Upper lobe of right lung (tissue), 1 donor: ENCODE data around the gene TJP2. TPM values are rescaled to one million over a fixed set of nuclear protein-coding genes. Genes with fewer than 3 reads are reported as not detected.

ENCODE experiments used
- ATAC-seq: fragments of 200-7000 bp; cut with Tn5 transposase; one replicate; pipeline ENCODE4 v1.9.1; 2020; ENCODE audit warnings: mild to moderate bottlenecking, moderate library complexity
- DNase-seq: peaks from one replicate; pipeline ENCODE4 v3.0.0-alpha.2; 2020
- H3K27ac ChIP-seq: fragments of 200-600 bp; one replicate; pipeline ENCODE4 v1.8.0; 2022
- H3K27me3 ChIP-seq: fragments of 200-600 bp; one replicate; pipeline ENCODE4 v1.8.0; 2022; ENCODE audit warnings: mild to moderate bottlenecking
- H3K36me3 ChIP-seq: fragments of 200-600 bp; one replicate; pipeline ENCODE4 v1.8.0; 2022
- H3K4me1 ChIP-seq: fragments of 200-600 bp; one replicate; pipeline ENCODE4 v1.8.0; 2022
- H3K4me3 ChIP-seq: fragments of 200-600 bp; one replicate; pipeline ENCODE4 v1.8.0; 2022; ENCODE audit warnings: mild to moderate bottlenecking
- H3K9me3 ChIP-seq: fragments of 200-600 bp; one replicate; pipeline ENCODE4 v1.8.0; 2022
- intact Hi-C: fragments of 100-400 bp; cut with DNase I; formaldehyde crosslinking; loops from one replicate; pipeline ENCODE4 v1.11.0; 2022
- total RNA-seq: library from RNA; stranded (reverse); fragmentation: NEBNext Ultra II Directional; extraction: Animal tissue kit (Norgen Biotek cat#: 25700); gene quantifications from one replicate; pipeline ENCODE4 v1.2.1, GENCODE V29; 2021
- TF ChIP-seq, protein P1 (sequence below): fragments of 200-600 bp; IDR thresholded peaks from one replicate; pipeline ENCODE4 v1.8.0; 2022; ENCODE audit warnings: antibody characterized with exemption
- donor health status: DM: no; HTN: yes; CAD: no; lungs with severe emphysema.

The TJP2 gene
- total RNA-seq, 1 donor from 2014 or later = 131 TPM

DNA sequence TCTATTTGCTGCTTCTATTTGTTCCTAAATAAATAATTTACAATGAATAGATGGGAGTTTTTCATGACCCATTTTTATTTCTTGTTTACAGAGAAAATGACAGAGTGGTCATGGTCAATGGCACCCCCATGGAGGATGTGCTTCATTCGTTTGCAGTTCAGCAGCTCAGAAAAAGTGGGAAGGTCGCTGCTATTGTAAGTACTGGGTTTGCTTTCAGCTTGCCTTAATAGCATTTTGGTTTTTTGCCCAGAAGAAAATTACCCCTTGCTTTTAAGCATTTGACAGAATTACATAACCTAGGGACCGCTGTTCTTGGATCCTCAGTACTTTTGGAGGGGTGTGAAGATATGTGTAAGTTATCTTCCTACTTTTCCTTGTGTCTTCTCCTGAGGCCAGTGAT lies 44.1 kb downstream of the TJP2 start:
- ATAC-seq (no peak), DNase-seq (no peak)
- H3K27me3 ChIP-seq = no peaks in the 10 kb centered on the region
- H3K9me3 ChIP-seq = no peaks in the 10 kb centered on the region
- H3K27ac ChIP-seq = no peak overlapping the region
- H3K4me1 ChIP-seq = peaks cover 8% of the 10 kb centered on the region
- intact Hi-C loops = no loop called here
- no peak overlapping the region for H3K4me3 ChIP-seq
- TF ChIP-seq, protein P1, sequence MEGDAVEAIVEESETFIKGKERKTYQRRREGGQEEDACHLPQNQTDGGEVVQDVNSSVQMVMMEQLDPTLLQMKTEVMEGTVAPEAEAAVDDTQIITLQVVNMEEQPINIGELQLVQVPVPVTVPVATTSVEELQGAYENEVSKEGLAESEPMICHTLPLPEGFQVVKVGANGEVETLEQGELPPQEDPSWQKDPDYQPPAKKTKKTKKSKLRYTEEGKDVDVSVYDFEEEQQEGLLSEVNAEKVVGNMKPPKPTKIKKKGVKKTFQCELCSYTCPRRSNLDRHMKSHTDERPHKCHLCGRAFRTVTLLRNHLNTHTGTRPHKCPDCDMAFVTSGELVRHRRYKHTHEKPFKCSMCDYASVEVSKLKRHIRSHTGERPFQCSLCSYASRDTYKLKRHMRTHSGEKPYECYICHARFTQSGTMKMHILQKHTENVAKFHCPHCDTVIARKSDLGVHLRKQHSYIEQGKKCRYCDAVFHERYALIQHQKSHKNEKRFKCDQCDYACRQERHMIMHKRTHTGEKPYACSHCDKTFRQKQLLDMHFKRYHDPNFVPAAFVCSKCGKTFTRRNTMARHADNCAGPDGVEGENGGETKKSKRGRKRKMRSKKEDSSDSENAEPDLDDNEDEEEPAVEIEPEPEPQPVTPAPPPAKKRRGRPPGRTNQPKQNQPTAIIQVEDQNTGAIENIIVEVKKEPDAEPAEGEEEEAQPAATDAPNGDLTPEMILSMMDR = no peak
- H3K36me3 ChIP-seq = peaks cover 62% of the 10 kb centered on the region

DNA sequence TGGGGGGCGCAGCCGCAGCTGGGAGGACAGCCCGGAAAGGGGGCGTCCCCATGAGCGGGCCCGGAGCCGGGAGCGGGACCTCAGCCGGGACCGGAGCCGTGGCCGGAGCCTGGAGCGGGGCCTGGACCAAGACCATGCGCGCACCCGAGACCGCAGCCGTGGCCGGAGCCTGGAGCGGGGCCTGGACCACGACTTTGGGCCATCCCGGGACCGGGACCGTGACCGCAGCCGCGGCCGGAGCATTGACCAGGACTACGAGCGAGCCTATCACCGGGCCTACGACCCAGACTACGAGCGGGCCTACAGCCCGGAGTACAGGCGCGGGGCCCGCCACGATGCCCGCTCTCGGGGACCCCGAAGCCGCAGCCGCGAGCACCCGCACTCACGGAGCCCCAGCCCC lies 47.0 kb downstream of the TJP2 start:
- Histone ChIP-seq H3K27me3 (no peaks in the 10 kb centered on the region), H3K4me1 (no peaks in the 10 kb centered on the region), H3K4me3 (no peak overlapping the region), H3K27ac (no peak overlapping the region), H3K36me3 (peaks cover 83% of the 10 kb centered on the region), H3K9me3 (no peaks in the 10 kb centered on the region)
- DNase-seq = no peak
- ATAC-seq = peak; percentile 35
- intact Hi-C loops = no loop called here
- TF ChIP-seq, protein P1 = no peak

DNA sequence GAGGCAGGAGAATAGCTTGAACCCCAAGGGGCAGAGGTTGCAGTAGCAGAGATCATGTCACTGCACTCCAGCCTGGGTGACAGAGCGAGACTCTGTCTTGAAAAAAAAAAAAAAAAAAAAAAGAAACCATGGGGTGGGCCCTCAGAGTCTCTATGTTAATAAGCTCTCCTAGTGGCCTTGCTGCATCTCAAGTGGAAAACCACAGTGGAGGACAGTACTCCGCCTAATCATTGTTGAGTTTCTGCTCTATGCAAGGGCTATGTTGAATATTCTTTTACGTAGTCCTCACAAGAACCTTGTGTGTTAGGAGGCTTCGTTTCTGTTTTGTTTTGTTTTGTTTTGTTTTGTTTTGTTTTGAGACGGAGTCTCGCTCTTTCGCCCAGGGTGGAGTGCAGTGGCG lies 48.9 kb downstream of the TJP2 start:
- Histone ChIP-seq H3K27ac (no peak overlapping the region), H3K9me3 (no peaks in the 10 kb centered on the region), H3K4me3 (no peak overlapping the region), H3K4me1 (no peaks in the 10 kb centered on the region), H3K27me3 (no peaks in the 10 kb centered on the region), H3K36me3 (peaks cover 86% of the 10 kb centered on the region)
- ATAC-seq (no peak), DNase-seq (no peak)
- TF ChIP-seq, protein P1 = no peak
- intact Hi-C loops = no loop called here

DNA sequence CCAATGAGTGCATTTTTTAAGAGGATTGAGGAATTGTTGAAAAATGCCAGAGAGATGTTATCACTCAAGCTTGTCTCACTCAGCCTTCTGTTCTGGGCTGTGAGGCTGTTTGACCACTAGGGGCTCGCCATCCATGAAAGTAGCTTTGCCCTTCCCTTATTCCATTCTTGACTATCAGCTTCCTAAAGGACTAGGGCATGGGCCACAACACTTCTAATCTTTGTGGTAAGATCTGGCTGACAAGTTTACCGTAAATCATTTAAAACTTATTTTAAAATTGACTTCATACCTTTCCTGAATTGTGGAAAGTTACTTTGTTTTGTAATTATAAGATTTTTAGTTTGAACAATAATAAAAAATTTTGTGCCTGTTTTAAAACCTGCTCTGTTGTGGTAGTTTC lies 49.5 kb downstream of the TJP2 start:
- TF ChIP-seq, protein P1 = peak; percentile 68
- ATAC-seq (peak; percentile 95), DNase-seq (no peak)
- Histone ChIP-seq H3K4me3 (no peak overlapping the region), H3K36me3 (peaks cover 86% of the 10 kb centered on the region), H3K27ac (no peak overlapping the region), H3K27me3 (no peaks in the 10 kb centered on the region), H3K4me1 (no peaks in the 10 kb centered on the region), H3K9me3 (no peaks in the 10 kb centered on the region)
- intact Hi-C loops = no loop called here

DNA sequence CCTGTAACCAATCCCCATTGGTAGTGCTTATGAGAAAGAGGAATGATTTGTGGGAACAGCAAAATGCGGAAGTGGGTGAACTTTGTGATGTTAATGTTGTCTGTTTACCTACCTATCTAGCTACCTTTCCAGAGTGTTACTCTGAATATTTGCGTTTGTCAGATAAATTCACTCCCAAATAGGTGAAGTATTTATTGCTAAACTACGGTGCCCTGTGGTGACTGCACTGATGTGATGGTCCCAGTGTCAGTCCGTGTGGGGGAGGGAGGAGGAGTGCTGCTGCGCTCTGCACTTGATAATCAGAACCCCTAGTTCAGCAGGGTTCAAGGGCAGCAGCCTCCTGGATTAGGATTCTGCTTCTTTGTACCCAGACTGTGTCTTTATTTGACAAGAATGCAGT lies 55.3 kb downstream of the TJP2 start:
- Histone ChIP-seq H3K27ac (no peak overlapping the region), H3K4me3 (no peak overlapping the region), H3K36me3 (peaks cover 96% of the 10 kb centered on the region), H3K9me3 (no peaks in the 10 kb centered on the region), H3K4me1 (no peaks in the 10 kb centered on the region), H3K27me3 (no peaks in the 10 kb centered on the region)
- peak; percentile 14 for ATAC-seq
- intact Hi-C loops = no loop called here
- TF ChIP-seq, protein P1 = no peak
- DNase-seq = no peak

DNA sequence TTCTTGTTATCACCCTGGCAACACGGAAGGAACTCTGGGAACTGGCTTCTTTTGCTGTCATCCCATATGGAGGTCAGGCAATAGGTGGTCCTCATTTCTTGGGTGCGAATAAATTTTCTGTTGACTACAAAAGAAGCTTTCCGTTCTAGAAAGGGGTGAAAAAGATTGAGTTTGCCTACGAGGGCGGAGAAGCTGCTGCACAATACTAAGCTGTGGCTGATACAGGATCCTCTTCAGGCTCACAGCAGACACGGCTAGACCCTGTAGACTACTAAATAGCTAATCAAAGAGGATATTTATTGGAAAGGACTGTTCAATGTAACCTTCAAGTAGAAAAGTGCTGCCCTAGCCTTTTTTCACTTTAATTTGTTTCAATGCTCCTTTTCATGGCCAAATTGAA lies 58.1 kb downstream of the TJP2 start:
- intact Hi-C loops = no loop called here
- H3K9me3 ChIP-seq = no peaks in the 10 kb centered on the region
- no peak overlapping the region for H3K4me3 ChIP-seq
- TF ChIP-seq, protein P1 = no peak
- H3K27me3 ChIP-seq = no peaks in the 10 kb centered on the region
- DNase-seq = no peak
- H3K27ac ChIP-seq = no peak overlapping the region
- ATAC-seq = no peak
- peaks cover 92% of the 10 kb centered on the region for H3K36me3 ChIP-seq
- H3K4me1 ChIP-seq = no peaks in the 10 kb centered on the region
